ENCODE results near the gene CSRNP3. TPM values are rescaled to one million over a fixed set of nuclear protein-coding genes. Genes with fewer than 3 reads are reported as not detected.

Gene CSRNP3
- total RNA-seq, 1 experiment from 2014 or later: not detected

GRCh38 chr2:165593081-165593480 lies 123.6 kb downstream of the CSRNP3 start:
- H3K9me3 ChIP-seq: no peaks in the 10 kb centered on the region
- DNase-seq: no peak
- no peaks in the 10 kb centered on the region; the same call in 1 of the 2 replicates for H3K27me3 ChIP-seq
- H3K4me3 ChIP-seq: no peak overlapping the region
- H3K36me3 ChIP-seq: no peaks in the 10 kb centered on the region

- Histone ChIP-seq H3K9me3 (no peaks in the 10 kb centered on the region), H3K4me3 (no peak overlapping the region), H3K27me3 (no peaks in the 10 kb centered on the region; the same call in 1 of the 2 replicates), H3K36me3 (no peaks in the 10 kb centered on the region)
- DNase-seq: no peak
Measured at GRCh38 chr2:165594231-165594934, 124.9 kb downstream of the CSRNP3 start.

- H3K27me3 ChIP-seq: no peaks in the 10 kb centered on the region; the same call in 1 of the 2 replicates
- H3K36me3 ChIP-seq: no peaks in the 10 kb centered on the region
- no peak for DNase-seq
- H3K4me3 ChIP-seq: no peak overlapping the region
- no peaks in the 10 kb centered on the region for H3K9me3 ChIP-seq
Measured at GRCh38 chr2:165594935-165595255, 125.4 kb downstream of the CSRNP3 start.

- no peak for DNase-seq
- Histone ChIP-seq H3K4me3 (no peak overlapping the region), H3K36me3 (no peaks in the 10 kb centered on the region), H3K27me3 (no peaks in the 10 kb centered on the region; the same call in 1 of the 2 replicates), H3K9me3 (no peaks in the 10 kb centered on the region)
Measured at GRCh38 chr2:165596788-165597187, 127.3 kb downstream of the CSRNP3 start.

GRCh38 chr2:165601065-165601830 lies 131.8 kb downstream of the CSRNP3 start:
- DNase-seq: no peak
- Histone ChIP-seq H3K9me3 (no peaks in the 10 kb centered on the region), H3K36me3 (no peaks in the 10 kb centered on the region), H3K27me3 (peaks cover 2% of the 10 kb centered on the region; the same call in 1 of the 2 replicates), H3K4me3 (no peak overlapping the region)

GRCh38 chr2:165601928-165602521 lies 132.5 kb downstream of the CSRNP3 start:
- no peak for DNase-seq
- Histone ChIP-seq H3K4me3 (no peak overlapping the region), H3K9me3 (no peaks in the 10 kb centered on the region), H3K36me3 (no peaks in the 10 kb centered on the region), H3K27me3 (0 out of 2 replicates have a peak, but pooled peaks cover 2% of the 10 kb centered on the region)

GRCh38 chr2:165609672-165610071 lies 140.2 kb downstream of the CSRNP3 start:
- no peak overlapping the region for H3K4me3 ChIP-seq
- no peaks in the 10 kb centered on the region for H3K36me3 ChIP-seq
- no peaks in the 10 kb centered on the region for H3K9me3 ChIP-seq
- DNase-seq: no peak
- H3K27me3 ChIP-seq: no peaks in the 10 kb centered on the region

GRCh38 chr2:165610591-165611029 lies 141.1 kb downstream of the CSRNP3 start:
- H3K9me3 ChIP-seq: no peaks in the 10 kb centered on the region
- H3K27me3 ChIP-seq: no peaks in the 10 kb centered on the region
- no peak for DNase-seq
- H3K4me3 ChIP-seq: no peak overlapping the region
- H3K36me3 ChIP-seq: no peaks in the 10 kb centered on the region

GRCh38 chr2:165617741-165618481 lies 148.4 kb downstream of the CSRNP3 start:
- H3K4me3 ChIP-seq: no peak overlapping the region
- peaks cover 2% of the 10 kb centered on the region; the same call in 1 of the 2 replicates for H3K9me3 ChIP-seq
- no peaks in the 10 kb centered on the region for H3K27me3 ChIP-seq
- no peaks in the 10 kb centered on the region for H3K36me3 ChIP-seq
- DNase-seq: no peak

GRCh38 chr2:165618806-165619205 lies 149.3 kb downstream of the CSRNP3 start:
- Histone ChIP-seq H3K4me3 (no peak overlapping the region), H3K9me3 (peaks cover 2% of the 10 kb centered on the region; the same call in 1 of the 2 replicates), H3K27me3 (no peaks in the 10 kb centered on the region), H3K36me3 (no peaks in the 10 kb centered on the region)
- DNase-seq: no peak

- peak; percentile 16 for DNase-seq
- no peaks in the 10 kb centered on the region for H3K27me3 ChIP-seq
- H3K4me3 ChIP-seq: no peak overlapping the region
Measured at GRCh38 chr2:165621086-165621560, 151.6 kb downstream of the CSRNP3 start.

GRCh38 chr2:165623161-165623560 lies 153.7 kb downstream of the CSRNP3 start:
- Histone ChIP-seq H3K4me3 (no peak overlapping the region), H3K9me3 (no peaks in the 10 kb centered on the region), H3K36me3 (no peaks in the 10 kb centered on the region), H3K27me3 (no peaks in the 10 kb centered on the region)
- DNase-seq: no peak

More at GRCh38 chr2:165621086-165621560, 151.6 kb downstream of the CSRNP3 start:
- H3K9me3 ChIP-seq: peaks cover 2% of the 10 kb centered on the region; the same call in 1 of the 2 replicates
- no peaks in the 10 kb centered on the region for H3K36me3 ChIP-seq

- H3K36me3 ChIP-seq: no peaks in the 10 kb centered on the region
- no peak overlapping the region for H3K4me3 ChIP-seq
- DNase-seq: no peak
- H3K27me3 ChIP-seq: no peaks in the 10 kb centered on the region
- no peaks in the 10 kb centered on the region for H3K9me3 ChIP-seq
Measured at GRCh38 chr2:165623783-165624469, 154.4 kb downstream of the CSRNP3 start.

- Histone ChIP-seq H3K27me3 (no peaks in the 10 kb centered on the region), H3K36me3 (no peaks in the 10 kb centered on the region), H3K4me3 (no peak overlapping the region), H3K9me3 (no peaks in the 10 kb centered on the region)
- DNase-seq: no peak
Measured at GRCh38 chr2:165624470-165624800, 154.9 kb downstream of the CSRNP3 start.

- no peaks in the 10 kb centered on the region for H3K36me3 ChIP-seq
- H3K4me3 ChIP-seq: no peak overlapping the region
- no peaks in the 10 kb centered on the region for H3K9me3 ChIP-seq
- no peaks in the 10 kb centered on the region for H3K27me3 ChIP-seq
- no peak for DNase-seq
Measured at GRCh38 chr2:165627470-165627869, 158.0 kb downstream of the CSRNP3 start.

GRCh38 chr2:165629776-165630175 lies 160.3 kb downstream of the CSRNP3 start:
- Histone ChIP-seq H3K4me3 (no peak overlapping the region), H3K36me3 (no peaks in the 10 kb centered on the region), H3K27me3 (no peaks in the 10 kb centered on the region), H3K9me3 (no peaks in the 10 kb centered on the region)
- no peak for DNase-seq

All from MG63 (cell line).